H9 (cell line): ENCODE measurements around the gene CDK5R1. TPM values are rescaled to one million over a fixed set of nuclear protein-coding genes. Genes with fewer than 3 reads are reported as not detected.

Experiments used
- DNase-seq: peaks from one replicate; pipeline ENCODE4 v3.0.0-alpha.2; 2017
- H2AFZ ChIP-seq: one replicate; pipeline ENCODE4 v1.6.1; 2013; ENCODE audit warnings: mild to moderate bottlenecking, low read length, control low read depth, moderate library complexity
- H2AK5ac ChIP-seq: 2 replicates; pipeline ENCODE4 v1.6.1; 2013; ENCODE audit warnings: low read length, control low read depth, mixed read lengths; ENCODE audit not compliant: insufficient read length
- H2BK120ac ChIP-seq: one replicate; pipeline ENCODE4 v1.6.1; 2013; ENCODE audit warnings: low read depth, mild to moderate bottlenecking, low read length, control low read depth, inconsistent platforms; ENCODE audit not compliant: poor library complexity, severe bottlenecking
- H2BK12ac ChIP-seq: 2 replicates; pipeline ENCODE4 v1.6.1; 2013; ENCODE audit warnings: low read length, control low read depth, mixed read lengths, low read depth; ENCODE audit not compliant: insufficient read length
- H2BK15ac ChIP-seq: 2 replicates; pipeline ENCODE4 v1.6.1; 2013; ENCODE audit warnings: low read depth, low read length, control low read depth
- H2BK20ac ChIP-seq: one replicate; pipeline ENCODE4 v1.6.1; 2013; ENCODE audit warnings: low read depth, mild to moderate bottlenecking, low read length, control low read depth, inconsistent platforms; ENCODE audit not compliant: poor library complexity, severe bottlenecking
- H2BK5ac ChIP-seq: 2 replicates; pipeline ENCODE4 v1.6.1; 2013; ENCODE audit warnings: low read length, control low read depth, mixed read lengths; ENCODE audit not compliant: insufficient read length
- H3K14ac ChIP-seq: 2 replicates; pipeline ENCODE4 v1.6.1; 2013; ENCODE audit warnings: low read length, control low read depth; ENCODE audit not compliant: insufficient read depth
- H3K18ac ChIP-seq: 2 replicates; pipeline ENCODE4 v1.6.1; 2013; ENCODE audit warnings: low read depth, mild to moderate bottlenecking, mixed read lengths, low read length, control low read depth; ENCODE audit not compliant: insufficient read length
- H3K23ac ChIP-seq: 2 replicates; pipeline ENCODE4 v1.6.1; 2013; ENCODE audit warnings: low read length, control low read depth, mixed read lengths, low read depth; ENCODE audit not compliant: insufficient read length
- H3K23me2 ChIP-seq: 2 replicates; pipeline ENCODE4 v1.6.1; 2013; ENCODE audit warnings: low read depth, mild to moderate bottlenecking, mixed read lengths, low read length, control low read depth; ENCODE audit not compliant: insufficient read length, poor library complexity, severe bottlenecking
- H3K27ac ChIP-seq: 2 replicates; pipeline ENCODE4 v1.5.1; 2013; ENCODE audit warnings: low read length, control low read depth, mixed read lengths, low read depth; ENCODE audit not compliant: insufficient read length
- H3K27me3 ChIP-seq: 2 replicates; pipeline ENCODE4 v1.6.1; 2013; ENCODE audit warnings: low read length, control low read depth, inconsistent platforms; ENCODE audit not compliant: insufficient read depth
- H3K4ac ChIP-seq: 2 replicates; pipeline ENCODE4 v1.6.1; 2013; ENCODE audit warnings: low read depth, mild to moderate bottlenecking, control low read depth, inconsistent platforms, low read length, moderate library complexity
- H3K4me1 ChIP-seq: 2 replicates; pipeline ENCODE4 v1.6.1; 2013; ENCODE audit warnings: low read length, control low read depth, inconsistent platforms; ENCODE audit not compliant: insufficient read depth
- H3K4me2 ChIP-seq: 2 replicates; pipeline ENCODE4 v1.6.1; 2013; ENCODE audit warnings: low read length, control low read depth, mixed read lengths; ENCODE audit not compliant: insufficient read length, insufficient read depth
- H3K56ac ChIP-seq: 2 replicates; pipeline ENCODE4 v1.6.1; 2013; ENCODE audit warnings: low read depth, mild to moderate bottlenecking, mixed read lengths, low read length, control low read depth; ENCODE audit not compliant: insufficient read length
- H3K79me1 ChIP-seq: 2 replicates; pipeline ENCODE4 v1.6.1; 2013; ENCODE audit warnings: low read depth, mild to moderate bottlenecking, moderate library complexity, low read length, control low read depth, inconsistent platforms; ENCODE audit not compliant: insufficient read depth, poor library complexity, severe bottlenecking
- H3K79me2 ChIP-seq: 2 replicates; pipeline ENCODE4 v1.6.1; 2013; ENCODE audit warnings: low read length, control low read depth, inconsistent platforms; ENCODE audit not compliant: insufficient read depth
- H3K9ac ChIP-seq: 2 replicates; pipeline ENCODE4 v1.6.1; 2013; ENCODE audit warnings: low read length, control low read depth, mixed read lengths; ENCODE audit not compliant: insufficient read length; ENCODE audit errors: extremely low read depth
- H3K9me3 ChIP-seq: one replicate; pipeline ENCODE4 v1.6.1; 2013; ENCODE audit warnings: low read depth, low read length, inconsistent platforms; ENCODE audit not compliant: control insufficient read depth
- H3T11ph ChIP-seq: one replicate; pipeline ENCODE4 v1.6.1; 2013; ENCODE audit warnings: mild to moderate bottlenecking, low read length, control low read depth, inconsistent platforms
- H4K20me1 ChIP-seq: one replicate; pipeline ENCODE4 v1.6.1; 2013; ENCODE audit not compliant: control insufficient read depth, insufficient read length, insufficient read depth
- H4K5ac ChIP-seq: 2 replicates; pipeline ENCODE4 v1.6.1; 2013; ENCODE audit warnings: low read depth, mild to moderate bottlenecking, mixed read lengths, low read length, control low read depth; ENCODE audit not compliant: insufficient read length
- H4K8ac ChIP-seq: replicated peaks from 2 replicates; pipeline ENCODE4 v1.6.1; 2013; ENCODE audit warnings: low read length, control low read depth, mixed read lengths, low read depth; ENCODE audit not compliant: insufficient read length
- H4K91ac ChIP-seq: 2 replicates; pipeline ENCODE4 v1.6.1; 2013; ENCODE audit warnings: low read depth, mild to moderate bottlenecking, moderate library complexity, mixed read lengths, low read length, control low read depth; ENCODE audit not compliant: insufficient read length
- H3K27ac Mint-ChIP-seq, 3 experiments: 2 replicates in 2 of 3; 3 replicates in 1 of 3; pipeline ENCODE4 v1.8.0; 2020 to 2021; ENCODE audit warnings: mixed read lengths in 3 of 3, mild to moderate bottlenecking in 1 of 3, moderate library complexity in 1 of 3
- H3K27me3 Mint-ChIP-seq: 2 replicates; pipeline ENCODE4 v1.8.0; 2021; ENCODE audit warnings: low read depth, mild to moderate bottlenecking, moderate library complexity, mixed read lengths
- H3K36me3 Mint-ChIP-seq, 3 experiments: 2 replicates in 2 of 3; 3 replicates in 1 of 3; pipeline ENCODE4 v1.8.0; 2020 to 2021; ENCODE audit warnings: low read depth in 3 of 3, mixed read lengths in 3 of 3; ENCODE audit not compliant: insufficient read depth in 1 of 3
- H3K4me1 Mint-ChIP-seq, 2 experiments: 2 replicates each; pipeline ENCODE4 v1.8.0; 2020; ENCODE audit warnings: mixed read lengths in 2 of 2
- H3K4me3 Mint-ChIP-seq, 2 experiments: 2 replicates in 1 of 2; 3 replicates in 1 of 2; pipeline ENCODE4 v1.8.0; 2020 to 2021; ENCODE audit warnings: mild to moderate bottlenecking in 2 of 2, mixed read lengths in 2 of 2, moderate library complexity in 1 of 2
- H3K9me3 Mint-ChIP-seq, 2 experiments: 2 replicates in 1 of 2; 3 replicates in 1 of 2; pipeline ENCODE4 v1.8.0; 2020; ENCODE audit warnings: mild to moderate bottlenecking in 2 of 2, mixed read lengths in 2 of 2, moderate library complexity in 1 of 2
- CTCF ChIP-seq: fragments of 200-600 bp; sonication (generic); conservative IDR thresholded peaks from 3 replicates; pipeline ENCODE4 v1.8.0; 2021; ENCODE audit warnings: antibody characterized with exemption, mild to moderate bottlenecking
- WGBS: extraction: QIAGEN DNeasy Blood & Tissue Kit; methylation state at CpG from one replicate; pipeline ENCODE4 v1.1.7; 2013; ENCODE audit warnings: missing lambda C conversion rate, low lambda C conversion rate, mixed read lengths; ENCODE audit not compliant: insufficient read length; ENCODE audit errors: extremely low coverage; 5-methylcytosine and 5-hydroxymethylcytosine counted together
- total RNA-seq: library from RNA; stranded (reverse); gene quantifications from 2 replicates; pipeline ENCODE4 v1.2.1, GENCODE V29; 2021

The CDK5R1 gene
- total RNA-seq, 1 experiment from 2014 or later, result 11.4 TPM

DNA sequence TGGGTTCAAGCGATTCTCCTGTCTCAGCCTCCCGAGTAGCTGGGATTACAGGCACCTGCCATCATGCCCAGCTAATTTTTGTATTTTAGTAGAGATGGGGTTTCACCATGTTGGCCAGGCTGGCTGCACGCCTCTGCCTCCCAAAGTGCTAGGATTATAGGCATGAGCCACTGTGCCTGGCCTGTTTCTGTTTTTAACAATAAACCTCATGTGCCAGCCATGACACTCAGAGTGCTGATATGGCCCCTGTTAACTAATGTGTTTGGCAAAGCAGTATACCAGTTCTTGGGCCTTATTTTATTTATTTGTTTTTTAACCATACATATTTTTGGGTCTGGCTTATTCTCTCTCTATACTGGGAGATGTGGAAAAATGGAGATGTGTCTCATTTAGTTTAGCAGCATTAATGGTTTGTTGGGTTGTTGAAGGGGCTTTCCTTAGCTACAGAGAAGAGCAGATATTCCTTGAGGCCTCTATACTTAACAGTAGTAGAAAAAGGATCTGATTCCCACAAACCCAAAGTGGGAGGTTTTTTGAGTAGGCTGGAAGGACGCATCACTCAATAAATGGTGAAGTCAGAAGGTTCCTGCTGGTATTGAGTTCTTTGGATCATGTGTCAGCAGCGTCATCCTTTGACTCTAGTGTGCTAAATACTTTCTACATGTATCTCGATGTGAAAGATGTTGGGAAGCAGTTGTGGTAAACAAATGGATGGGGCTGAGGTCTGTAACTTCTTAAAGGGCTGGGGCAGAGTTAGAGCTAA is 16.2 kb upstream of the CDK5R1 start:
- no peaks in the 10 kb centered on the region for H4K20me1 ChIP-seq
- H3K36me3 Mint-ChIP-seq, result peaks cover 70 to 93% (median 81%) of the 10 kb centered on the region in 3 experiments

More for the DNA sequence above, 16.2 kb upstream of the CDK5R1 start:
- H2AK5ac ChIP-seq, result no peak overlapping the region
- no peak overlapping the region for H3K27ac ChIP-seq
- H2BK120ac ChIP-seq, result no peak overlapping the region
- H3K23ac ChIP-seq, result no peak overlapping the region
- no peaks in the 10 kb centered on the region for H3K27me3 Mint-ChIP-seq
- WGBS, result no CpG with 5 or more reads among the region's 6 CpGs
- H2BK15ac ChIP-seq, result no peak overlapping the region
- H3K4me1 ChIP-seq, result no peaks in the 10 kb centered on the region
- H3K9me3 Mint-ChIP-seq, result no peaks in the 10 kb centered on the region; a peak in 1 of 5 replicates
- no peak overlapping the region for H3K27ac Mint-ChIP-seq
- H3K27me3 ChIP-seq, result no peaks in the 10 kb centered on the region
- H3K4me1 Mint-ChIP-seq, result no peaks in the 10 kb centered on the region
- H3K79me1 ChIP-seq, result no peaks in the 10 kb centered on the region
- 0 out of 2 replicates have a peak, but pooled peaks cover 3% of the 10 kb centered on the region for H3K79me2 ChIP-seq
- H3K9ac ChIP-seq, result no peak overlapping the region
- no peak overlapping the region for H2BK5ac ChIP-seq
- no peak for TF ChIP-seq CTCF
- DNase-seq, result peak; percentile 1
- no peak overlapping the region for H3K4me3 Mint-ChIP-seq
- no peak overlapping the region for H3K4me2 ChIP-seq
- no peak overlapping the region for H2BK12ac ChIP-seq
- no peak overlapping the region for H4K5ac ChIP-seq
- no peak overlapping the region for H2BK20ac ChIP-seq
- no peak overlapping the region for H4K91ac ChIP-seq
- H3K9me3 ChIP-seq, result no peaks in the 10 kb centered on the region
- H3T11ph ChIP-seq, result no peak overlapping the region
- H3K4ac ChIP-seq, result no peak overlapping the region
- H4K8ac ChIP-seq, result no peak overlapping the region
- H2AFZ ChIP-seq, result no peak overlapping the region
- no peaks in the 10 kb centered on the region for H3K23me2 ChIP-seq
- H3K56ac ChIP-seq, result no peak overlapping the region
- H3K18ac ChIP-seq, result no peak overlapping the region
- H3K14ac ChIP-seq, result no peak overlapping the region
